ENCODE measurements around the gene ZNF618.

- TF ChIP-seq CTCF (IDR thresholded peaks at IDR 0.05; ENCODE audit: borderline replicate concordance, extremely low read depth, low read length, poor library complexity, severe bottlenecking) (no peak), EZH2 (IDR thresholded peaks at IDR 0.05; ENCODE audit: borderline replicate concordance, low read depth, low read length, severe bottlenecking) (no peak)
Observed at GRCh38 chr9:114077162-114077837, 201.2 kb downstream of the ZNF618 start.
